Measurements from ENCODE around the gene PTTG1.

- TF ChIP-seq CTCF (conservative IDR thresholded peaks at IDR 0.05; ENCODE audit: low read depth, low read length) = no peak
- TF ChIP-seq EZH2phosphoT487 (IDR thresholded peaks at IDR 0.05; ENCODE audit: borderline replicate concordance, low read length) = no peak
These were observed 22.0 kb upstream of the PTTG1 start, which contains the start of gene FAM200C for GRCh38 chr5:160399402-160400353.

Data from PC-3 (cell line).